Endodermal cell (in vitro differentiated cells): ENCODE measurements around the gene PCP2. TPM values are rescaled to one million over a fixed set of nuclear protein-coding genes. Genes with fewer than 3 reads are reported as not detected.

Experiments
- DNase-seq: peaks from one replicate; pipeline ENCODE4 v3.0.0-alpha.2; 2017
- H3K27ac ChIP-seq: 2 replicates; pipeline ENCODE4 v1.5.1; 2013; ENCODE audit warnings: mild to moderate bottlenecking, low read depth, low read length, moderate library complexity
- H3K27me3 ChIP-seq: 2 replicates; pipeline ENCODE4 v1.6.1; 2013; ENCODE audit warnings: mild to moderate bottlenecking, low read length, moderate library complexity; ENCODE audit not compliant: insufficient read depth, control insufficient read depth, poor library complexity, severe bottlenecking
- H3K36me3 ChIP-seq: 2 replicates; pipeline ENCODE4 v1.7.0; 2013; ENCODE audit warnings: mild to moderate bottlenecking, low read length, moderate library complexity; ENCODE audit not compliant: control insufficient read depth, insufficient read depth
- H3K4me1 ChIP-seq: one replicate; pipeline ENCODE4 v1.7.0; 2013; ENCODE audit warnings: low read length; ENCODE audit not compliant: control insufficient read depth, insufficient read depth
- H3K4me3 ChIP-seq: 2 replicates; pipeline ENCODE4 v1.5.1; 2013; ENCODE audit warnings: mild to moderate bottlenecking, low read length, moderate library complexity
- H3K9ac ChIP-seq: 2 replicates; pipeline ENCODE4 v1.6.1; 2013; ENCODE audit warnings: mild to moderate bottlenecking, low read length, moderate library complexity; ENCODE audit not compliant: poor library complexity, severe bottlenecking; ENCODE audit errors: extremely low read depth
- H3K9me3 ChIP-seq: 2 replicates; pipeline ENCODE4 v1.6.1; 2013; ENCODE audit warnings: mild to moderate bottlenecking, low read length, moderate library complexity; ENCODE audit not compliant: control insufficient read depth
- H3K27ac Mint-ChIP-seq: 2 replicates; pipeline ENCODE4 v1.8.0; 2020; ENCODE audit warnings: mixed read lengths
- H3K27me3 Mint-ChIP-seq: 2 replicates; pipeline ENCODE4 v1.8.0; 2021; ENCODE audit warnings: mild to moderate bottlenecking, mixed read lengths; ENCODE audit not compliant: insufficient read depth
- H3K36me3 Mint-ChIP-seq: 2 replicates; pipeline ENCODE4 v1.8.0; 2020; ENCODE audit warnings: low read depth, mixed read lengths
- H3K4me1 Mint-ChIP-seq: 2 replicates; pipeline ENCODE4 v1.8.0; 2020; ENCODE audit warnings: mixed read lengths
- H3K4me3 Mint-ChIP-seq: 2 replicates; pipeline ENCODE4 v1.8.0; 2020; ENCODE audit warnings: mild to moderate bottlenecking, moderate library complexity, mixed read lengths
- H3K9me3 Mint-ChIP-seq: 2 replicates; pipeline ENCODE4 v1.8.0; 2020; ENCODE audit warnings: mild to moderate bottlenecking, mixed read lengths
- WGBS, 2 experiments: methylation state at CpG; one replicate each; pipeline versions ENCODE4 v1.1.5 to v1.1.7; 2013; ENCODE audit warnings: missing lambda C conversion rate in 2 of 2, mixed read lengths in 1 of 2; ENCODE audit not compliant: insufficient coverage in 1 of 2, insufficient read length in 1 of 2; 5-methylcytosine and 5-hydroxymethylcytosine counted together
- long read RNA-seq, 4 experiments: library from polyadenylated mRNA in 2 of 4; library from RNA in 1 of 4; library from capped mRNA in 1 of 4; stranded (forward) in 3 of 4; unstranded in 1 of 4; transcript quantifications; one replicate each; pipeline ENCODE4 v2.0.0, GENCODE V29; 2020 to 2021; ENCODE audit warnings: inconsistent platforms in 1 of 4
- polyA plus RNA-seq, 2 experiments: library from polyadenylated mRNA; stranded (reverse); fragments of 50-300 nt; gene quantifications; one replicate each; pipeline ENCODE4 v1.2.3, GENCODE V29; 2013
- total RNA-seq, 2 donors: library from RNA; stranded (reverse); fragmentation: NEBNext Ultra II Directional in 1 of 2; extraction: Animal tissue kit (Norgen Biotek cat#: 25700) in 1 of 2; gene quantifications; 2 replicates in 1 of 2; 3 replicates in 1 of 2; pipeline ENCODE4 v1.2.1, GENCODE V29; 2021
- TF ChIP-seq, protein P1 (sequence below): fragments of 200-600 bp; sonication (generic); conservative IDR thresholded peaks from 2 replicates; pipeline ENCODE4 v1.5.0; 2021; ENCODE audit warnings: antibody characterized with exemption, mild to moderate bottlenecking

PCP2 gene
- under 1 TPM in 1 of 2 donors, not detected in 1; 0.55 TPM for total RNA-seq
- polyA plus RNA-seq (2013, experiment 1 of 2): not detected
- not detected for polyA plus RNA-seq (2013, experiment 2 of 2)
- long read RNA-seq, experiment 1: 0 reads
- long read RNA-seq, experiment 2: 0 reads
- long read RNA-seq, experiment 3: 0 reads
- long read RNA-seq, experiment 4: 0 reads

DNA sequence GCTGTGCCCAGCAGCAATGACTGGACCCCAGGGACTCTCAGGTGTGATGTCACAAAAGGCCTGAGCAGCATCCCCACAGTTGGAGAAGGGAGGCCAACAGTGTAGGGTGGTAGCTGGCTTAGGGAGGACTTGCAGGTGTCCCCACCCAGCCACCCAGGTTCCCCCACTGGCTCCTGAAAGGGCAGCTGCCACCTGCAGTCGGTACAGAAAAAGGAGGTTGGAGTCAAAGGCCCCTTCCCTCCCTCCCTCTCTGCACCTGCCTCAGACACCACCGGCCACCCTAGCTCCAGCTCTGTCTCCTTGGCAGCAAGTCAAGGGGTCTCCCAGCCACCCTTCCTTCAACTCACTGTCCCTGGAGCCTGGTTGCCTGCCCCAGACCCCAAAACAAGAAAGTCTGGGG lies at the start of gene PCP2:
PCP2 (minus strand) TSS at position 22 of the 400 bp plus-strand sequence. CDS start 262 bp downstream, outside the sequence.
- Histone ChIP-seq H3K4me1 (no peaks in the 10 kb centered on the region), H3K36me3 (no peaks in the 10 kb centered on the region), H3K4me3 (no peak within 1 kb of the TSS), H3K27ac (no peak within 1 kb of the TSS), H3K27me3 (peaks cover 23% of the 10 kb centered on the region), H3K9me3 (no peaks in the 10 kb centered on the region), H3K9ac (no peak within 1 kb of the TSS)
- Mint-ChIP-seq H3K4me3 (no peak within 1 kb of the TSS), H3K4me1 (peaks cover 14% of the 10 kb centered on the region), H3K27ac (no peak within 1 kb of the TSS), H3K36me3 (peaks cover 2% of the 10 kb centered on the region), H3K9me3 (no peaks in the 10 kb centered on the region), H3K27me3 (peaks cover 30% of the 10 kb centered on the region)
- WGBS, 2 experiments: 64% methylated on average over 2 of the region's 2 CpGs; no CpG with 5 or more reads in 1 of the 2 experiments
- TF ChIP-seq, protein P1, sequence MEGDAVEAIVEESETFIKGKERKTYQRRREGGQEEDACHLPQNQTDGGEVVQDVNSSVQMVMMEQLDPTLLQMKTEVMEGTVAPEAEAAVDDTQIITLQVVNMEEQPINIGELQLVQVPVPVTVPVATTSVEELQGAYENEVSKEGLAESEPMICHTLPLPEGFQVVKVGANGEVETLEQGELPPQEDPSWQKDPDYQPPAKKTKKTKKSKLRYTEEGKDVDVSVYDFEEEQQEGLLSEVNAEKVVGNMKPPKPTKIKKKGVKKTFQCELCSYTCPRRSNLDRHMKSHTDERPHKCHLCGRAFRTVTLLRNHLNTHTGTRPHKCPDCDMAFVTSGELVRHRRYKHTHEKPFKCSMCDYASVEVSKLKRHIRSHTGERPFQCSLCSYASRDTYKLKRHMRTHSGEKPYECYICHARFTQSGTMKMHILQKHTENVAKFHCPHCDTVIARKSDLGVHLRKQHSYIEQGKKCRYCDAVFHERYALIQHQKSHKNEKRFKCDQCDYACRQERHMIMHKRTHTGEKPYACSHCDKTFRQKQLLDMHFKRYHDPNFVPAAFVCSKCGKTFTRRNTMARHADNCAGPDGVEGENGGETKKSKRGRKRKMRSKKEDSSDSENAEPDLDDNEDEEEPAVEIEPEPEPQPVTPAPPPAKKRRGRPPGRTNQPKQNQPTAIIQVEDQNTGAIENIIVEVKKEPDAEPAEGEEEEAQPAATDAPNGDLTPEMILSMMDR: no peak
- DNase-seq: no peak

DNA sequence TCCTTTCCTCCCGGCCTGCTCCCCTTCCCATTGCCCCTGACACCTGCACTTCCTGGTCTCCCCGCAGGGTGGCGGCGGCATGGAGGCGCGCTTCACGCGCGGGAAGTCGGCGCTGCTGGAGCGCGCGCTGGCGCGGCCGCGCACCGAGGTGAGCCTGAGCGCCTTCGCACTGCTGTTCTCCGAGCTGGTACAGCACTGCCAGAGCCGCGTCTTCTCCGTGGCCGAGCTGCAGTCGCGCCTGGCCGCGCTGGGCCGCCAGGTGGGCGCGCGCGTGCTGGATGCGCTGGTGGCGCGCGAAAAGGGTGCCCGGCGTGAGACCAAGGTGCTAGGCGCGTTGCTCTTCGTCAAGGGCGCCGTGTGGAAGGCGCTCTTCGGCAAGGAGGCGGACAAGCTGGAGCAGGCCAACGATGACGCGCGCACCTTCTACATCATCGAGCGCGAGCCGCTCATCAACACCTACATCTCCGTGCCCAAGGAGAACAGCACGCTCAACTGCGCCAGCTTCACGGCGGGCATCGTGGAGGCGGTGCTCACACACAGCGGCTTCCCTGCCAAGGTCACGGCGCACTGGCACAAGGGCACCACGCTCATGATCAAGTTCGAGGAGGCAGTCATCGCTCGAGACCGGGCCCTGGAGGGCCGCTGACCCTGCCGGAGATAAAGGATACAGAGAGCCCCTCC lies 48.8 kb upstream of the PCP2 start:
- no peak for DNase-seq
- WGBS, 2 experiments: 96% methylated on average over 58 to 74 of the region's 74 CpGs
- H3K4me1 Mint-ChIP-seq: peaks cover 8% of the 10 kb centered on the region
- Histone ChIP-seq H3K36me3 (peaks cover 13% of the 10 kb centered on the region), H3K4me1 (no peaks in the 10 kb centered on the region), H3K9me3 (no peaks in the 10 kb centered on the region), H3K9ac (no peak overlapping the region), H3K4me3 (peak overlapping the region; percentile 87), H3K27ac (no peak overlapping the region), H3K27me3 (peaks cover 14% of the 10 kb centered on the region)
- H3K4me3 Mint-ChIP-seq: peak overlapping the region; percentile 77
- peaks cover 18% of the 10 kb centered on the region for H3K36me3 Mint-ChIP-seq
- no peaks in the 10 kb centered on the region for H3K9me3 Mint-ChIP-seq
- H3K27ac Mint-ChIP-seq: peak overlapping the region; percentile 85
- peaks cover 17% of the 10 kb centered on the region for H3K27me3 Mint-ChIP-seq
- TF ChIP-seq, protein P1: peak; percentile 59

DNA sequence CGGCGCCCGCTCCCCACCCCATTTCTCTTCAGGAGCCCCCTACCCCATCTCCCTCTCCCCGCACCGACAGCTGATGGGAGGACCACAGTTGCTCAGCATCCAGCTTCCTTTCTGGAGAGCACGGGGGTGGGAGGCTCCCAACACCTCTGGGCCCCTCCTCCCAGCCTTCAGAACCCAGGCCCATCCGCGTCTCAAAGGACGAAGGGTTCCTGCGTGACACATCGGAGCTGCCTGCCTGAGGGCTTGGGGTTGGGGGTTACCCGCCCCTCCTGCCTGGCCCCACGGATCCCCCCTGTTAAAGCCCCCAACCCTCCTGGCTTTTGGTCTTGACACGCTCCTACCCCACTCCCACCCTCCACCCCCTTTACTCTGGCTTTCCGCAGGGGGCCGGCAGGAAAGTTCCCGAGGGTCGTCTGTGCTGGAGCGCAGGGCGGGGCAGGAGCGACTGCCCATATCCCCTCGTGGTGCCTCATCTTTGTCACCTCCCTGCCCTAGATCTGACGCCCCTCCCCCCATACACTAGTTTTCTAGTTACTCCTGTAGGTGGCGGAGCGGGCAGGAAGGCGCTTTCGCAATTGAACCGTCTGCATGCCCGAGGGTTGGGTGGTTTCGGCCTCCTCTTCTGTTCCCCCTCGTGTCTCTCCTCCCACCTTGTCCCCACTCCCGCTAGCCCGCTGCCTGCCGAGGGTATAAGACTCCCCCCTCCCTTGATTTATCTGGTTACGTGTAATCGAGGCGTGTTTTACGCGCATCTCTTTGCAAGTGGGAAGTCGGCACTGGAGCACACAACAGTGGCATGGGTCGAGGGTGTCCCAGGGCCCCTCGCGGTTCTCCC lies 48.0 kb upstream of the PCP2 start:
- Mint-ChIP-seq H3K4me1 (peaks cover 8% of the 10 kb centered on the region), H3K27me3 (peaks cover 25% of the 10 kb centered on the region), H3K27ac (peak overlapping the region; percentile 85), H3K4me3 (peak overlapping the region; percentile 77), H3K9me3 (no peaks in the 10 kb centered on the region), H3K36me3 (peaks cover 18% of the 10 kb centered on the region)
- H3K4me3 ChIP-seq: peak overlapping the region; percentile 87
- no peaks in the 10 kb centered on the region for H3K4me1 ChIP-seq
- H3K27ac ChIP-seq: no peak overlapping the region
- peaks cover 13% of the 10 kb centered on the region for H3K36me3 ChIP-seq
- H3K9ac ChIP-seq: peak overlapping the region; percentile 57
- peaks cover 21% of the 10 kb centered on the region for H3K27me3 ChIP-seq
- H3K9me3 ChIP-seq: no peaks in the 10 kb centered on the region
- peak; percentile 93 for DNase-seq
- WGBS, 2 experiments: 32 to 50% methylated on average over 26 to 43 of the region's 43 CpGs
- TF ChIP-seq, protein P1: peak; percentile 65
